OCI-LY7 (cell line): ENCODE data around the gene ENPP7. TPM values are rescaled to one million over a fixed set of nuclear protein-coding genes. Genes with fewer than 3 reads are reported as not detected.

ENCODE experiments used
- BruUV-seq: library from RNA; stranded (reverse); fragments of 400-500 nt; replicated peaks from 2 replicates; lab custom pipeline; 2021; lab: Mats Ljungman, UMichigan
- CTCF ChIA-PET: fragments of 300-600 bp; sonication (Branson Sonifier 250); formaldehyde crosslinking; loops from one replicate; lab custom pipeline; 2022; ENCODE audit warnings: antibody characterized with exemption; ENCODE audit not compliant: unreplicated experiment; lab: Charles Lee
- POLR2A ChIA-PET: fragments of 300-600 bp; sonication (Branson Sonifier 250); formaldehyde crosslinking; loops from one replicate; lab custom pipeline; 2022; ENCODE audit warnings: antibody characterized with exemption; lab: Charles Lee
- DNase-seq: peaks from one replicate; pipeline ENCODE4 v3.0.0-alpha.2; 2015; ENCODE audit warnings: low spot score
- H2AFZ ChIP-seq: fragments of 200-600 bp; sonication (generic), shearing (Covaris generic); 2 replicates; pipeline ENCODE4 v1.6.1; 2014; ENCODE audit warnings: mild to moderate bottlenecking, antibody characterized with exemption, low read length, moderate library complexity
- H3K27ac ChIP-seq: fragments of 200-600 bp; sonication (generic); 2 replicates; pipeline ENCODE4 v1.5.1; 2014; ENCODE audit warnings: mixed run types, low read depth, mild to moderate bottlenecking, moderate library complexity, low read length, inconsistent platforms; ENCODE audit not compliant: poor library complexity, severe bottlenecking
- H3K36me3 ChIP-seq: fragments of 200-600 bp; sonication (generic); 2 replicates; pipeline ENCODE4 v1.6.1; 2014; ENCODE audit warnings: mild to moderate bottlenecking, antibody characterized with exemption, low read length, moderate library complexity, mixed read lengths; ENCODE audit not compliant: insufficient read depth
- H3K4me1 ChIP-seq: fragments of 200-600 bp; sonication (generic); 2 replicates; pipeline ENCODE4 v1.5.1; 2014; ENCODE audit warnings: mild to moderate bottlenecking, low read length; ENCODE audit not compliant: insufficient read depth, poor library complexity, severe bottlenecking
- H3K4me2 ChIP-seq: fragments of 200-600 bp; sonication (generic); 2 replicates; pipeline ENCODE4 v1.6.1; 2014; ENCODE audit warnings: mild to moderate bottlenecking, low read length
- H3K4me3 ChIP-seq: fragments of 200-600 bp; sonication (generic); 2 replicates; pipeline ENCODE4 v1.5.1; 2014; ENCODE audit warnings: mild to moderate bottlenecking, low read depth, low read length; ENCODE audit not compliant: poor library complexity, severe bottlenecking
- H3K79me2 ChIP-seq: fragments of 200-600 bp; sonication (generic); 2 replicates; pipeline ENCODE4 v1.6.1; 2016; ENCODE audit warnings: low read depth, mild to moderate bottlenecking, low read length, moderate library complexity, mixed read lengths; ENCODE audit not compliant: insufficient read depth
- H3K9me2 ChIP-seq: fragments of 200-600 bp; sonication (generic); 2 replicates; pipeline ENCODE4 v1.6.1; 2016; ENCODE audit warnings: mild to moderate bottlenecking, low read length, mixed read lengths; ENCODE audit not compliant: insufficient read depth
- H3K9me3 ChIP-seq: fragments of 200-600 bp; sonication (generic); 2 replicates; pipeline ENCODE4 v1.6.1; 2014; ENCODE audit warnings: mild to moderate bottlenecking, mixed run types, low read length, mixed read lengths
- H4K20me1 ChIP-seq: fragments of 200-600 bp; sonication (generic); 2 replicates; pipeline ENCODE4 v1.6.1; 2014; ENCODE audit warnings: mild to moderate bottlenecking, antibody characterized with exemption, low read length, moderate library complexity, mixed read lengths; ENCODE audit not compliant: insufficient read depth
- EZH2phosphoT487 ChIP-seq: fragments of 200-600 bp; sonication (generic); IDR thresholded peaks from 2 replicates; pipeline ENCODE4 v1.6.1; 2018; ENCODE audit warnings: low read depth, borderline replicate concordance, mild to moderate bottlenecking, mixed run types, antibody characterized with exemption, low read length, moderate library complexity, mixed read lengths
- intact Hi-C: fragments of 100-400 bp; cut with micrococcal nuclease; formaldehyde crosslinking; loops from one replicate; pipeline ENCODE4 v1.10.0; 2022; ENCODE audit not compliant: unreplicated experiment
- total RNA-seq, 2 experiments: library from RNA; depleted of rRNA in 1 of 2; stranded (reverse); fragments of >200 nt in 1 of 2; shearing (Covaris generic) in 1 of 2; gene quantifications; 2 replicates each; pipeline ENCODE4 v1.2.3, GENCODE V29; 2014 to 2022
- TF ChIP-seq, protein P1 (sequence below): fragments of 200-600 bp; sonication (generic); conservative IDR thresholded peaks from 2 replicates; pipeline ENCODE4 v1.5.1; 2014; ENCODE audit warnings: mild to moderate bottlenecking, antibody characterized with exemption, low read length, moderate library complexity, mixed read lengths

The ENPP7 gene
- total RNA-seq, 2 experiments from 2014 or later = 0.28 to 0.42 TPM

DNA sequence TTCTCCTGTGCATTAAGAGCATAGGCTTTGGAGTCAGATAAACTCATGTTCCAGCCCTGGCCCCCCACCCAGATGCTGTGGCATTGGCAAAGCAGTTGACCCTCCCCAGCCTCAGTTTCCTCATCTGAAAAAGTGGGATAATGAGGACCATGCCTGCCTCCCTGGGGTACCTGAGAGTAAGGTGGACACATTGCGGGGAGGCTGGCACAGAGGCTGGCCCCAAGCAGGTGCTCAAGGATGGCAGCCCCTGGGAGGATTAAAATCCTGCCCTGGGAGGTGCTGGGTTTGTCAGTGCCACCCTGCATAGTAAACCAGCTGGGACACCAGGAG lies 11.8 kb downstream of the ENPP7 start:
- Histone ChIP-seq H3K9me2 (no peaks in the 10 kb centered on the region), H2AFZ (no peak overlapping the region), H3K4me1 (peaks cover 7% of the 10 kb centered on the region), H3K36me3 (no peaks in the 10 kb centered on the region), H4K20me1 (no peaks in the 10 kb centered on the region), H3K4me2 (no peak overlapping the region), H3K4me3 (no peak overlapping the region), H3K9me3 (no peaks in the 10 kb centered on the region), H3K79me2 (no peaks in the 10 kb centered on the region), H3K27ac (no peak overlapping the region)
- TF ChIP-seq, protein P1, sequence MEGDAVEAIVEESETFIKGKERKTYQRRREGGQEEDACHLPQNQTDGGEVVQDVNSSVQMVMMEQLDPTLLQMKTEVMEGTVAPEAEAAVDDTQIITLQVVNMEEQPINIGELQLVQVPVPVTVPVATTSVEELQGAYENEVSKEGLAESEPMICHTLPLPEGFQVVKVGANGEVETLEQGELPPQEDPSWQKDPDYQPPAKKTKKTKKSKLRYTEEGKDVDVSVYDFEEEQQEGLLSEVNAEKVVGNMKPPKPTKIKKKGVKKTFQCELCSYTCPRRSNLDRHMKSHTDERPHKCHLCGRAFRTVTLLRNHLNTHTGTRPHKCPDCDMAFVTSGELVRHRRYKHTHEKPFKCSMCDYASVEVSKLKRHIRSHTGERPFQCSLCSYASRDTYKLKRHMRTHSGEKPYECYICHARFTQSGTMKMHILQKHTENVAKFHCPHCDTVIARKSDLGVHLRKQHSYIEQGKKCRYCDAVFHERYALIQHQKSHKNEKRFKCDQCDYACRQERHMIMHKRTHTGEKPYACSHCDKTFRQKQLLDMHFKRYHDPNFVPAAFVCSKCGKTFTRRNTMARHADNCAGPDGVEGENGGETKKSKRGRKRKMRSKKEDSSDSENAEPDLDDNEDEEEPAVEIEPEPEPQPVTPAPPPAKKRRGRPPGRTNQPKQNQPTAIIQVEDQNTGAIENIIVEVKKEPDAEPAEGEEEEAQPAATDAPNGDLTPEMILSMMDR = no peak
- TF ChIP-seq EZH2phosphoT487 = no peak
- ChIA-PET POLR2A (interaction anchor here (0.6 kb wide), 1 partner anchor 1609 kb away, joined by 3 read pairs; no protein-coding TSS in a partner anchor), CTCF (interaction anchor here (0.6 kb wide), 1 partner anchor 76 kb away, joined by 4 read pairs; no protein-coding TSS in a partner anchor)
- BruUV-seq = no TSS peak
- DNase-seq = no peak
- intact Hi-C loops = loop anchor here (2.0 to 10.0 kb wide), 3 partner anchors 35 to 1478 kb away; partner anchors contain the start of gene CBX2

DNA sequence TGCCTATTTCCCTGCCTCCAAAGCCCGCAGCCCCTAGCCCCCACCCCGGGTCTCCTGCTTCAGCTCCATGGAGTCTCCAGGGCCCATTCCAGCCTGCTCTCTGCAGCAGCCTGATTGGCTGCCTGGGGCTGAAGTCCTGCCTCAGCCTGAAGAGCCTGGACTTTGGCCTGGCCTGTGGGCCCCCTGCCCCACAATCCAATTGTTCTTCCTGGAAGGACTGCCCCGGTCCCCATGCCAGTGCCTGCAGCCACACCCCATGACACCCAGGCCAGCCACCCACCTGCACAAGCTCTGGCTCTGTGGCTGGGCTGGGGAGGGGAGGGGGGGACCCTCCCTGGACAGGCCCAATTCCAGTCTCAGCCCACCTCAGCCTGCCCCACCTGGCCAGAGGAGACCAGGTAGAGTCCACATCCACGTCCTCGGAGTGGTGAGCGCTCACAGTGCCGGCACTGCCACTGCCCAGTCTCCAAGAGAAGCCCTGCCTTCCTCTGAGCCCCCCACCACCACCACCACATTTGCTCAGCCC lies 12.3 kb downstream of the ENPP7 start:
- no TSS peak for BruUV-seq
- Histone ChIP-seq H3K79me2 (no peaks in the 10 kb centered on the region), H4K20me1 (no peaks in the 10 kb centered on the region), H3K36me3 (no peaks in the 10 kb centered on the region), H3K9me2 (no peaks in the 10 kb centered on the region), H3K4me2 (no peak overlapping the region), H3K4me1 (peaks cover 7% of the 10 kb centered on the region), H3K4me3 (no peak overlapping the region), H3K9me3 (no peaks in the 10 kb centered on the region), H3K27ac (no peak overlapping the region), H2AFZ (no peak overlapping the region)
- ChIA-PET POLR2A (no interaction called here), CTCF (no interaction called here)
- TF ChIP-seq EZH2phosphoT487 = no peak
- TF ChIP-seq, protein P1 = no peak
- no peak for DNase-seq
- intact Hi-C loops = loop anchor here (2.0 to 10.0 kb wide), 3 partner anchors 34 to 1478 kb away; partner anchors contain the start of gene CBX2

DNA sequence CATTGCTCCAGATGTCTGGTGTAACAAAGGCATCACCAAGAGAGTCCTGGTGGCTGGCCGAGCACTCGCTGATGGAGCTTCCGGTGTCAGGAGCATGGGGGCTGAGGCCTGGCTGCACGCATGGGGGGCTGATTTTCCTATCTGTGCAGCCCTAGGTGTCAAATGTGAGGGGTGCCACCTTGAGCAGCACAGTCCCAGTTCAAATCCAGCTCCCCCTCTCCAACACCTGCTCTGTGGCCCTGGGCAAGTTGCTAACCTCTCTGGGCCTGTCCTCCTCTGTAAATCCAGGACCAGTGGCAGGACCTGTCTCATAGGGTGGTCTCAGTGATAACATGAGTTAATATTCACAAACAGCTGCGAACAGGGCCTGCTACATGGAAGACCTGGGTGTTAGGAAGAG lies 12.9 kb downstream of the ENPP7 start:
- H3K4me2 ChIP-seq = no peak overlapping the region
- BruUV-seq = no TSS peak
- CTCF ChIA-PET = no interaction called here
- H3K79me2 ChIP-seq = no peaks in the 10 kb centered on the region
- POLR2A ChIA-PET = no interaction called here
- TF ChIP-seq EZH2phosphoT487 = no peak
- TF ChIP-seq, protein P1 = no peak
- intact Hi-C loops = loop anchor here (2.0 to 10.0 kb wide), 3 partner anchors 34 to 1479 kb away; partner anchors contain the start of gene CBX2
- H3K4me1 ChIP-seq = peaks cover 7% of the 10 kb centered on the region
- no peak overlapping the region for H2AFZ ChIP-seq
- H3K9me3 ChIP-seq = no peaks in the 10 kb centered on the region
- H3K4me3 ChIP-seq = no peak overlapping the region
- no peaks in the 10 kb centered on the region for H4K20me1 ChIP-seq
- no peaks in the 10 kb centered on the region for H3K36me3 ChIP-seq
- DNase-seq = no peak
- no peaks in the 10 kb centered on the region for H3K9me2 ChIP-seq
- H3K27ac ChIP-seq = no peak overlapping the region
